ENCODE data around the gene ZNF333. TPM values are rescaled to one million over a fixed set of nuclear protein-coding genes. Genes with fewer than 3 reads are reported as not detected.

ZNF333 gene
- total RNA-seq, 2 donors from 2014 or later: 16.2 to 19.8 TPM

DNA sequence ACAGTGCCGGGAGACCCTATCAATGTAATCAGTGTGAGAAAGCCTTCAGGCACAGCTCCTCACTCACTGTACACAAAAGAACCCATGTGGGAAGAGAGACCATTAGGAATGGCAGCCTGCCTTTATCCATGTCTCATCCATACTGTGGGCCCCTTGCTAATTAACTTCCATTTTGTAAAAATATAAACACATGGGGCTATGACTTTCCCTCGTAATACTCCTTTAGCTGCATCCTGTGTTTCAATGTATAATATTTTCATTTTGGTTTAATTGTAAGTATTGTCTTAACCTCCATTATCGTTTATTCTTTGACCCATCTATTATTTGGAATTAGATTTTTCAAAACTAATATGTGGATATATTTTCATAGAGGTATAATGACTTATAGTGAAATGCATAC, 29.3 kb downstream of the ZNF333 start:
- H3K4me3 ChIP-seq (ENCODE audit: low read length): peak overlapping the region; percentile 70
- 88 to 100% methylated on average over 1 of the region's 3 CpGs for WGBS, 2 experiments (ENCODE audit: insufficient coverage in 1 of 2, insufficient read length in 1 of 2)
- TF ChIP-seq, protein P1, sequence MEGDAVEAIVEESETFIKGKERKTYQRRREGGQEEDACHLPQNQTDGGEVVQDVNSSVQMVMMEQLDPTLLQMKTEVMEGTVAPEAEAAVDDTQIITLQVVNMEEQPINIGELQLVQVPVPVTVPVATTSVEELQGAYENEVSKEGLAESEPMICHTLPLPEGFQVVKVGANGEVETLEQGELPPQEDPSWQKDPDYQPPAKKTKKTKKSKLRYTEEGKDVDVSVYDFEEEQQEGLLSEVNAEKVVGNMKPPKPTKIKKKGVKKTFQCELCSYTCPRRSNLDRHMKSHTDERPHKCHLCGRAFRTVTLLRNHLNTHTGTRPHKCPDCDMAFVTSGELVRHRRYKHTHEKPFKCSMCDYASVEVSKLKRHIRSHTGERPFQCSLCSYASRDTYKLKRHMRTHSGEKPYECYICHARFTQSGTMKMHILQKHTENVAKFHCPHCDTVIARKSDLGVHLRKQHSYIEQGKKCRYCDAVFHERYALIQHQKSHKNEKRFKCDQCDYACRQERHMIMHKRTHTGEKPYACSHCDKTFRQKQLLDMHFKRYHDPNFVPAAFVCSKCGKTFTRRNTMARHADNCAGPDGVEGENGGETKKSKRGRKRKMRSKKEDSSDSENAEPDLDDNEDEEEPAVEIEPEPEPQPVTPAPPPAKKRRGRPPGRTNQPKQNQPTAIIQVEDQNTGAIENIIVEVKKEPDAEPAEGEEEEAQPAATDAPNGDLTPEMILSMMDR (conservative IDR thresholded peaks at IDR 0.05): no peak
- H3K27ac ChIP-seq (ENCODE audit: low read depth, low read length): no peak overlapping the region
- Mint-ChIP-seq H3K9me3 (peaks cover 97% of the 10 kb centered on the region), H3K27me3 (ENCODE audit: insufficient read depth) (no peaks in the 10 kb centered on the region), H3K36me3 (ENCODE audit: low read depth) (peaks cover 74% of the 10 kb centered on the region), H3K4me1 (no peaks in the 10 kb centered on the region), H3K27ac (no peak overlapping the region), H3K4me3 (no peak overlapping the region)
- peaks cover 95% of the 10 kb centered on the region for H3K9me3 ChIP-seq (ENCODE audit: control insufficient read depth, low read length)
- H3K4me1 ChIP-seq (ENCODE audit: control insufficient read depth, insufficient read depth, low read length): no peaks in the 10 kb centered on the region
- DNase-seq: no peak
- H3K27me3 ChIP-seq (ENCODE audit: control insufficient read depth, insufficient read depth, low read length, poor library complexity, severe bottlenecking): no peaks in the 10 kb centered on the region
- no peak overlapping the region for H3K9ac ChIP-seq (ENCODE audit: extremely low read depth, low read length, poor library complexity, severe bottlenecking)
- H3K36me3 ChIP-seq (ENCODE audit: control insufficient read depth, insufficient read depth, low read length): peaks cover 47% of the 10 kb centered on the region

DNA sequence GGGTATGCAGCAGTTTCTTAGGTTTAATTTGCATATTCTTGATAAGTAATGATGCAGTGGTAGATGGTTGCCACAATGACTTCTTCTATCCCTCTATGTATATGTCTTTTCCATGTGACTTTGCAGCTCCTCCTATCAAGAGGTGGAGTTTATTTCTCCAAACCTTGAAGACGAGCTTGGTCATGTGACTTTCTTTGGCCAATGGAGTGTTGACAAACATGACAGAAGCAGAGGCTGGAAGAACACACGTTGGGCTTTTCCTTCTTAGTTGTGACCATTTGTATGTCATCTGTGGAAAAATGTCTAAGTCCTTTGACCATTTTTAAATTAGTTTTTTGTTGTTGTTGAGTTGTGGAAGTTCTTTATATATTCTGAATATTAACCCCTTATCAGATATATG, 32.3 kb downstream of the ZNF333 start:
- H3K4me3 Mint-ChIP-seq: no peak overlapping the region
- WGBS, 2 experiments (ENCODE audit: insufficient coverage in 1 of 2, insufficient read length in 1 of 2): 77 to 100% methylated on average over 1 to 2 of the region's 2 CpGs
- peak overlapping the region; percentile 31 for H3K4me3 ChIP-seq (ENCODE audit: low read length)
- no peaks in the 10 kb centered on the region for H3K27me3 Mint-ChIP-seq (ENCODE audit: insufficient read depth)
- TF ChIP-seq, protein P1 (conservative IDR thresholded peaks at IDR 0.05): no peak
- peak; percentile 9 for DNase-seq
- H3K9ac ChIP-seq (ENCODE audit: extremely low read depth, low read length, poor library complexity, severe bottlenecking): no peak overlapping the region
- H3K4me1 Mint-ChIP-seq: no peaks in the 10 kb centered on the region
- H3K27me3 ChIP-seq (ENCODE audit: control insufficient read depth, insufficient read depth, low read length, poor library complexity, severe bottlenecking): no peaks in the 10 kb centered on the region
- no peaks in the 10 kb centered on the region for H3K4me1 ChIP-seq (ENCODE audit: control insufficient read depth, insufficient read depth, low read length)
- no peak overlapping the region for H3K27ac ChIP-seq (ENCODE audit: low read depth, low read length)
- H3K36me3 ChIP-seq (ENCODE audit: control insufficient read depth, insufficient read depth, low read length): peaks cover 26% of the 10 kb centered on the region
- H3K27ac Mint-ChIP-seq: no peak overlapping the region
- H3K9me3 Mint-ChIP-seq: peaks cover 95% of the 10 kb centered on the region
- peaks cover 86% of the 10 kb centered on the region for H3K9me3 ChIP-seq (ENCODE audit: control insufficient read depth, low read length)
- peaks cover 44% of the 10 kb centered on the region for H3K36me3 Mint-ChIP-seq (ENCODE audit: low read depth)

DNA sequence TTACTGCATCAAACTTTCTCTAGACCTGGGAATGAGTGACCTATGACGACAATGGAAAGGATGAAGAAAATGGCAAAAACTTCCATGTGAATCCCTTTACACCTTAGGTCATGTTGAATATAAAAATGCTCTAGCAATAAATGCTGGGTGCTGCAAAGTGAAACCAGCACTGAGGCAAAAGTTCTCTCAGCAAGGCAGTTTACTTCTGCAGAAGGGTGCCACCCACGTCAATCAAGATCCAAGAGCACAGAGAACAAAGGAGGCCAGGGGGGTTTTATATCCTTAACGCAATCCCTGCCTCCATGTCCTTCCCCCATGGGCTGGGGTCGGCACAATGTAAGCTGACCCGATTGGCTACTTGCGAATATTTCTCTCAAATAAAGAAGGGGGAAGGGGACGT, 38.7 kb downstream of the ZNF333 start:
- no peak for DNase-seq
- Histone ChIP-seq H3K4me1 (ENCODE audit: control insufficient read depth, insufficient read depth, low read length) (no peaks in the 10 kb centered on the region), H3K4me3 (ENCODE audit: low read length) (no peak overlapping the region), H3K36me3 (ENCODE audit: control insufficient read depth, insufficient read depth, low read length) (no peaks in the 10 kb centered on the region), H3K9ac (ENCODE audit: extremely low read depth, low read length, poor library complexity, severe bottlenecking) (no peak overlapping the region), H3K9me3 (ENCODE audit: control insufficient read depth, low read length) (peaks cover 71% of the 10 kb centered on the region), H3K27me3 (ENCODE audit: control insufficient read depth, insufficient read depth, low read length, poor library complexity, severe bottlenecking) (no peaks in the 10 kb centered on the region), H3K27ac (ENCODE audit: low read depth, low read length) (no peak overlapping the region)
- no peaks in the 10 kb centered on the region for H3K36me3 Mint-ChIP-seq (ENCODE audit: low read depth)
- TF ChIP-seq, protein P1 (conservative IDR thresholded peaks at IDR 0.05): no peak
- no peak overlapping the region for H3K27ac Mint-ChIP-seq
- no peaks in the 10 kb centered on the region for H3K4me1 Mint-ChIP-seq
- WGBS, 2 experiments (ENCODE audit: insufficient coverage in 1 of 2, insufficient read length in 1 of 2): 71 to 82% methylated on average over 6 to 7 of the region's 7 CpGs
- H3K9me3 Mint-ChIP-seq: peaks cover 92% of the 10 kb centered on the region
- no peak overlapping the region for H3K4me3 Mint-ChIP-seq
- H3K27me3 Mint-ChIP-seq (ENCODE audit: insufficient read depth): no peaks in the 10 kb centered on the region
